Neural cell (in vitro differentiated cells): ENCODE results near the gene EHMT1. TPM values are rescaled to one million over a fixed set of nuclear protein-coding genes. Genes with fewer than 3 reads are reported as not detected.

ENCODE experiments used
- H2AFZ ChIP-seq: fragments of 200-600, 300-800 bp; sonication (generic), shearing (Covaris generic); 2 replicates; pipeline ENCODE4 v1.6.0; 2014; ENCODE audit warnings: low read depth, mild to moderate bottlenecking, antibody characterized with exemption, low read length, moderate library complexity
- H3F3A ChIP-seq: fragments of 200-600 bp; shearing (Covaris generic); 2 replicates; pipeline ENCODE4 v1.6.1; 2016; ENCODE audit warnings: mild to moderate bottlenecking, moderate library complexity, mixed read lengths, antibody characterized with exemption, low read length; ENCODE audit not compliant: insufficient read depth, poor library complexity, severe bottlenecking
- H3K27ac ChIP-seq: fragments of 200-600, 300-800 bp; sonication (generic), shearing (Covaris generic); 2 replicates; pipeline ENCODE4 v1.5.1; 2014; ENCODE audit warnings: mild to moderate bottlenecking, low read length, moderate library complexity
- H3K27me3 ChIP-seq: fragments of 300-800, 200-600 bp; sonication (generic), shearing (Covaris generic); 2 replicates; pipeline ENCODE4 v1.6.0; 2014; ENCODE audit warnings: mild to moderate bottlenecking, low read depth, low read length, moderate library complexity; ENCODE audit not compliant: insufficient read depth
- H3K36me3 ChIP-seq: fragments of 300-800, 200-600 bp; sonication (generic), shearing (Covaris generic); 2 replicates; pipeline ENCODE4 v1.5.1; 2014; ENCODE audit warnings: mild to moderate bottlenecking, antibody characterized with exemption, low read length, moderate library complexity; ENCODE audit not compliant: insufficient read depth
- H3K4me2 ChIP-seq: fragments of 300-800, 200-600 bp; sonication (generic), shearing (Covaris generic); 2 replicates; pipeline ENCODE4 v1.6.0; 2014; ENCODE audit warnings: mild to moderate bottlenecking, low read length
- H3K4me3 ChIP-seq: fragments of 300-800, 200-600 bp; sonication (generic), shearing (Covaris generic); 2 replicates; pipeline ENCODE4 v1.5.1; 2014; ENCODE audit warnings: mild to moderate bottlenecking, low read length, moderate library complexity
- H3K79me2 ChIP-seq: fragments of 200-600 bp; shearing (Covaris generic); replicated peaks from 2 replicates; pipeline ENCODE4 v1.6.0; 2014; ENCODE audit warnings: mild to moderate bottlenecking, low read length, moderate library complexity; ENCODE audit not compliant: insufficient read depth
- H3K9ac ChIP-seq: fragments of 300-800, 200-600 bp; sonication (generic), shearing (Covaris generic); 2 replicates; pipeline ENCODE4 v1.6.1; 2016; ENCODE audit warnings: mild to moderate bottlenecking, low read length, mixed read lengths
- H3K9me2 ChIP-seq: fragments of 200-600 bp; shearing (Covaris generic); 2 replicates; pipeline ENCODE4 v1.6.1; 2016; ENCODE audit warnings: mild to moderate bottlenecking, low read length, mixed read lengths; ENCODE audit not compliant: insufficient read depth
- H3K9me3 ChIP-seq: fragments of 200-600, 300-800 bp; sonication (generic), shearing (Covaris generic); 2 replicates; pipeline ENCODE4 v1.6.1; 2016; ENCODE audit warnings: mild to moderate bottlenecking, mixed run types, low read length, moderate library complexity, mixed read lengths
- H4K20me1 ChIP-seq: fragments of 200-600 bp; shearing (Covaris generic); 2 replicates; pipeline ENCODE4 v1.6.1; 2016; ENCODE audit warnings: mild to moderate bottlenecking, mixed run types; ENCODE audit not compliant: insufficient read depth
- CTCF ChIP-seq: fragments of 450-650 bp; IDR thresholded peaks from 2 replicates; pipeline ENCODE4 v1.5.1; 2014; ENCODE audit warnings: antibody characterized with exemption, mild to moderate bottlenecking, moderate library complexity; ENCODE audit not compliant: poor library complexity, severe bottlenecking
- EP300 ChIP-seq: fragments of 450-650 bp; conservative IDR thresholded peaks from 2 replicates; pipeline ENCODE4 v1.6.1; 2014; ENCODE audit warnings: antibody characterized with exemption, mild to moderate bottlenecking, moderate library complexity; ENCODE audit not compliant: poor library complexity, severe bottlenecking
- EZH2 ChIP-seq: fragments of 200-600, 300-800 bp; shearing (Covaris generic), sonication (generic); IDR thresholded peaks from 2 replicates; pipeline ENCODE4 v1.6.1; 2014; ENCODE audit warnings: antibody characterized with exemption, low read length, borderline replicate concordance, mild to moderate bottlenecking; ENCODE audit not compliant: insufficient read depth, poor library complexity, severe bottlenecking
- MXI1 ChIP-seq: fragments of 450-650 bp; conservative IDR thresholded peaks from 2 replicates; pipeline ENCODE4 v1.6.1; 2014; ENCODE audit warnings: antibody characterized with exemption, mild to moderate bottlenecking; ENCODE audit not compliant: poor library complexity, severe bottlenecking
- POLR2AphosphoS5 ChIP-seq: IDR thresholded peaks from 2 replicates; pipeline ENCODE4 v1.6.1; 2012
- RAD21 ChIP-seq: fragments of 450-650 bp; conservative IDR thresholded peaks from 2 replicates; pipeline ENCODE4 v1.6.1; 2014; ENCODE audit warnings: antibody characterized with exemption, mild to moderate bottlenecking, moderate library complexity
- REST ChIP-seq: IDR thresholded peaks from 2 replicates; pipeline ENCODE4 v1.6.1; 2012; ENCODE audit warnings: borderline replicate concordance
- SMC3 ChIP-seq: fragments of 450-650 bp; conservative IDR thresholded peaks from 2 replicates; pipeline ENCODE4 v1.6.1; 2014; ENCODE audit warnings: antibody characterized with exemption, mild to moderate bottlenecking, moderate library complexity; ENCODE audit not compliant: poor library complexity
- TAF1 ChIP-seq: IDR thresholded peaks from 2 replicates; pipeline ENCODE4 v1.6.1; 2012; ENCODE audit warnings: low read depth
- polyA plus RNA-seq: library from polyadenylated mRNA; depleted of rRNA; stranded (reverse); fragments of >200 nt; gene quantifications from 2 replicates; pipeline ENCODE4 v1.2.3, GENCODE V29; 2014

EHMT1 gene
- polyA plus RNA-seq, 1 donor from 2014 or later: 53.0 TPM

DNA sequence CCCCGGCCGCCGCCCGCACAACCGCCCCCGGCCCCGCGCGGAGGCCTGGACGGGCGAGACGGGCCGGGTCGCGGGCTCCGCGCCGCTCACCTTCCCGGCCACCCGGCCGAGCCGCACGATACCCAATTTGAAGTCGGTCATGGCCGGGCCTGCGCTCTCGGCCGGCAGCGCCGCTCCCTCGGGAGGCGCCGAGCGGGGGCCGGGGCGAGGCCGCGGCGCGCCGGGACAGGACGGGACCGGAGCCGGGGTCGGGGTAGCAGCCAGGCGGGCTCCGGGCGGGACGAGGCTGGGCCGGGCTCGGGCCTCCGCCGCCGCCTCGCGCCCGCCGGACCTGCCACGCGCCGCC, 28.7 kb upstream of the EHMT1 start:
- Histone ChIP-seq H3K9ac (peak overlapping the region; percentile 72), H3K4me3 (peak overlapping the region; percentile 90), H3K27me3 (no peaks in the 10 kb centered on the region), H4K20me1 (no peaks in the 10 kb centered on the region), H3F3A (no peaks in the 10 kb centered on the region), H3K79me2 (peaks cover 11% of the 10 kb centered on the region), H3K27ac (no peak overlapping the region), H2AFZ (no peak overlapping the region), H3K4me2 (no peak overlapping the region), H3K9me2 (no peaks in the 10 kb centered on the region), H3K9me3 (no peaks in the 10 kb centered on the region), H3K36me3 (no peaks in the 10 kb centered on the region)
- TF ChIP-seq MXI1: no peak
- TF ChIP-seq REST: no peak
- TF ChIP-seq SMC3: no peak
- TF ChIP-seq EZH2: no peak
- TF ChIP-seq EP300: no peak
- TF ChIP-seq POLR2AphosphoS5: no peak
- no peak for TF ChIP-seq CTCF
- no peak for TF ChIP-seq TAF1
- TF ChIP-seq RAD21: no peak

- H3K9me2 ChIP-seq: no peaks in the 10 kb centered on the region
- no peaks in the 10 kb centered on the region for H4K20me1 ChIP-seq
- no peaks in the 10 kb centered on the region for H3K9me3 ChIP-seq
- H2AFZ ChIP-seq: peak within 1 kb of the TSS; percentile 60
- no peaks in the 10 kb centered on the region for H3F3A ChIP-seq
- H3K79me2 ChIP-seq: peaks cover 11% of the 10 kb centered on the region
- TF ChIP-seq EP300: peak; percentile 27
- TF ChIP-seq CTCF: no peak
- peak; percentile 92 for TF ChIP-seq POLR2AphosphoS5
- peak; percentile 91 for TF ChIP-seq MXI1
- peak; percentile 87 for TF ChIP-seq REST
- no peak for TF ChIP-seq RAD21
- no peak for TF ChIP-seq EZH2
- peak; percentile 81 for TF ChIP-seq TAF1
- peak; percentile 16 for TF ChIP-seq SMC3
- H3K4me2 ChIP-seq: peak within 1 kb of the TSS; percentile 82
- H3K4me3 ChIP-seq: peak within 1 kb of the TSS; percentile 95
- H3K27ac ChIP-seq: peak within 1 kb of the TSS; percentile 58
- H3K9ac ChIP-seq: peak within 1 kb of the TSS; percentile 73
- H3K36me3 ChIP-seq: no peaks in the 10 kb centered on the region
- no peaks in the 10 kb centered on the region for H3K27me3 ChIP-seq
These were observed 28.1 kb upstream of the EHMT1 start, which contains the start of gene ZMYND19 for GRCh38 chr9:137590469-137591383. TSS of gene ZMYND19 (minus strand) at chr9:137590512. CDS start at chr9:137590263, 249 bp downstream.
